Gastroesophageal sphincter (tissue), 4 donors: ENCODE results near the gene MESD. TPM values are rescaled to one million over a fixed set of nuclear protein-coding genes. Genes with fewer than 3 reads are reported as not detected.

ENCODE experiments used
- ATAC-seq: fragments of 150-250 bp; one replicate; pipeline ENCODE4 v1.9.1; 2016; ENCODE audit warnings: mild to moderate bottlenecking, moderate library complexity
- H3K27ac ChIP-seq, 4 donors: fragments of 200-600 bp; sonication (generic) in 3 of 4; 1 replicate in 3 of 4; 2 replicates in 1 of 4; pipeline ENCODE4 v1.5.1; 2016 to 2019
- H3K27me3 ChIP-seq: fragments of 200-600 bp; sonication (generic); one replicate; pipeline ENCODE4 v1.5.1; 2019
- H3K36me3 ChIP-seq, 2 donors: fragments of 200-600 bp; sonication (generic); one replicate each; pipeline ENCODE4 v1.5.1; 2019; ENCODE audit warnings: control low read depth in 1 of 2
- H3K4me1 ChIP-seq, 3 donors: fragments of 200-600 bp; sonication (generic); 1 replicate in 2 of 3; 2 replicates in 1 of 3; pipeline ENCODE4 v1.5.1; 2016 to 2019; ENCODE audit warnings: control low read depth in 2 of 3
- H3K4me3 ChIP-seq, 2 donors: fragments of 200-600 bp; sonication (generic); one replicate each; pipeline ENCODE4 v1.5.1; 2019; ENCODE audit warnings: mild to moderate bottlenecking in 1 of 2, moderate library complexity in 1 of 2
- H3K9me3 ChIP-seq, 3 donors: fragments of 200-600 bp; sonication (generic); one replicate each; pipeline ENCODE4 v1.5.1; 2017 to 2019; ENCODE audit warnings: control low read depth in 2 of 3
- CTCF ChIP-seq, 4 experiments: fragments of 200-600 bp in 2 of 4; fragments of 450-650 bp in 2 of 4; sonication (generic) in 1 of 4; IDR thresholded peaks; one replicate each; pipeline ENCODE4 v1.5.1; 2017 to 2019; ENCODE audit warnings: antibody characterized with exemption in 4 of 4, mild to moderate bottlenecking in 2 of 4, moderate library complexity in 2 of 4
- EP300 ChIP-seq: sonication (generic); formaldehyde crosslinking; IDR thresholded peaks from one replicate; pipeline ENCODE4 v1.6.1; 2017; ENCODE audit warnings: antibody characterized with exemption, mild to moderate bottlenecking
- POLR2A ChIP-seq, 2 donors: fragments of 450-650 bp; IDR thresholded peaks; one replicate each; pipeline ENCODE4 v1.6.1; 2017; ENCODE audit warnings: antibody characterized with exemption in 2 of 2, mild to moderate bottlenecking in 2 of 2, moderate library complexity in 1 of 2
- POLR2AphosphoS5 ChIP-seq: sonication (generic); formaldehyde crosslinking; IDR thresholded peaks from one replicate; pipeline ENCODE4 v1.6.1; 2017; ENCODE audit warnings: antibody characterized with exemption
- WGBS, 2 donors: methylation state at CpG; one replicate each; pipeline ENCODE4 v1.1.5; 2018; ENCODE audit warnings: low coverage in 1 of 2; 5-methylcytosine and 5-hydroxymethylcytosine counted together
- total RNA-seq, 4 donors: library from RNA; depleted of rRNA; stranded (reverse); fragments of >200 nt; gene quantifications; one replicate each; pipeline ENCODE4 v1.1.0, GENCODE V29; 2016

Gene MESD
- total RNA-seq, 4 donors from 2014 or later: 16.2 to 26.9 (median 20.1) TPM

- Histone ChIP-seq H3K36me3 (peaks cover 0 to 74% of the 10 kb centered on the region in 2 donors), H3K4me1 (peaks cover 0 to 39% (median 4%) of the 10 kb centered on the region in 3 donors), H3K27ac (no peak overlapping the region), H3K9me3 (no peaks in the 10 kb centered on the region), H3K4me3 (no peak overlapping the region), H3K27me3 (no peaks in the 10 kb centered on the region)
- no peak for ATAC-seq
- WGBS, 2 donors: 94% methylated on average over 3 of the region's 4 CpGs; no CpG with 5 or more reads in 1 of the 2 donors
- no peak for TF ChIP-seq POLR2A (IDR thresholded peaks at IDR 0.05)
Observed at GRCh38 chr15:80976851-80977250, 12.8 kb downstream of the MESD start.

- no peak for ATAC-seq
- Histone ChIP-seq H3K27ac (no peak overlapping the region), H3K4me3 (no peak overlapping the region), H3K36me3 (peaks cover 0 to 55% of the 10 kb centered on the region in 2 donors), H3K4me1 (peaks cover 0 to 43% (median 4%) of the 10 kb centered on the region in 3 donors), H3K27me3 (no peaks in the 10 kb centered on the region), H3K9me3 (no peaks in the 10 kb centered on the region)
- TF ChIP-seq POLR2AphosphoS5 (no peak), EP300 (no peak), POLR2A (IDR thresholded peaks at IDR 0.05) (no peak), CTCF (IDR thresholded peaks at IDR 0.05) (no peak)
- WGBS, 2 donors: 94% methylated on average over 4 of the region's 4 CpGs; no CpG with 5 or more reads in 1 of the 2 donors
Observed at GRCh38 chr15:80974914-80975313, 14.7 kb downstream of the MESD start.

GRCh38 chr15:80972276-80972675 lies 17.3 kb downstream of the MESD start:
- TF ChIP-seq POLR2AphosphoS5: no peak
- TF ChIP-seq EP300: no peak
- TF ChIP-seq CTCF (IDR thresholded peaks at IDR 0.05): no peak
- TF ChIP-seq POLR2A (IDR thresholded peaks at IDR 0.05): no peak
- no peaks in the 10 kb centered on the region for H3K27me3 ChIP-seq
- H3K27ac ChIP-seq: no peak overlapping the region
- WGBS, 2 donors: 100% methylated on average over 1 of the region's 3 CpGs; no CpG with 5 or more reads in 1 of the 2 donors
- no peak for ATAC-seq
- no peaks in the 10 kb centered on the region for H3K9me3 ChIP-seq
- peaks cover 0 to 54% of the 10 kb centered on the region in 2 donors for H3K36me3 ChIP-seq
- no peak overlapping the region for H3K4me3 ChIP-seq
- peaks cover 0 to 30% (median 3%) of the 10 kb centered on the region in 3 donors for H3K4me1 ChIP-seq

GRCh38 chr15:80971143-80971542 lies 18.5 kb downstream of the MESD start:
- 79 to 80% methylated on average over 2 of the region's 2 CpGs for WGBS, 2 donors
- H3K27me3 ChIP-seq: no peaks in the 10 kb centered on the region
- no peak overlapping the region for H3K27ac ChIP-seq
- ATAC-seq: no peak
- H3K9me3 ChIP-seq: no peaks in the 10 kb centered on the region
- H3K4me1 ChIP-seq: peaks cover 0 to 19% (median 0%) of the 10 kb centered on the region in 3 donors
- TF ChIP-seq CTCF (IDR thresholded peaks at IDR 0.05): no peak
- TF ChIP-seq POLR2A (IDR thresholded peaks at IDR 0.05): no peak
- TF ChIP-seq EP300: no peak
- no peak for TF ChIP-seq POLR2AphosphoS5
- peaks cover 0 to 44% of the 10 kb centered on the region in 2 donors for H3K36me3 ChIP-seq
- no peak overlapping the region for H3K4me3 ChIP-seq

- no peak overlapping the region for H3K27ac ChIP-seq
- no peaks in the 10 kb centered on the region for H3K9me3 ChIP-seq
- H3K36me3 ChIP-seq: peaks cover 0 to 43% of the 10 kb centered on the region in 2 donors
- no peaks in the 10 kb centered on the region for H3K27me3 ChIP-seq
- peaks cover 0 to 18% (median 0%) of the 10 kb centered on the region in 3 donors for H3K4me1 ChIP-seq
- H3K4me3 ChIP-seq: no peak overlapping the region
- no peak for TF ChIP-seq POLR2AphosphoS5
- TF ChIP-seq CTCF (IDR thresholded peaks at IDR 0.05): no peak
- no peak for TF ChIP-seq POLR2A (IDR thresholded peaks at IDR 0.05)
- no peak for TF ChIP-seq EP300
- ATAC-seq: no peak
- WGBS, 2 donors: 70 to 90% methylated on average over 2 to 3 of the region's 3 CpGs
Observed at GRCh38 chr15:80970658-80971057, 19.0 kb downstream of the MESD start.
